Measurements from ENCODE around the gene PHYKPL.

PHYKPL gene

GRCh38 chr5:178248750-178249149, 16.1 kb upstream of the PHYKPL start:
- no peaks in the 10 kb centered on the region for H3K36me3 ChIP-seq (ENCODE audit: control insufficient read depth in 2 of 2, insufficient read depth in 2 of 2, low read length in 2 of 2)
- no peaks in the 10 kb centered on the region for H3K4me1 ChIP-seq (ENCODE audit: control insufficient read depth, insufficient read depth, low read length)
- peaks cover 0 to 2% of the 10 kb centered on the region in 2 donors for H3K27me3 ChIP-seq (ENCODE audit: control insufficient read depth in 1 of 2, insufficient read depth in 2 of 2, low read length in 2 of 2)
- no peak overlapping the region for H3K4me3 ChIP-seq (ENCODE audit: low read length in 2 of 2)
- H3K9me3 ChIP-seq (ENCODE audit: control insufficient read depth in 2 of 2, low read length in 2 of 2) = no peaks in the 10 kb centered on the region
- no peak overlapping the region for H3K9ac ChIP-seq (ENCODE audit: low read length in 2 of 2)
- no peak overlapping the region for H3K27ac ChIP-seq (ENCODE audit: low read length)

- Histone ChIP-seq H3K36me3 (ENCODE audit: control insufficient read depth in 2 of 2, insufficient read depth in 2 of 2, low read length in 2 of 2) (no peaks in the 10 kb centered on the region), H3K9ac (ENCODE audit: low read length in 2 of 2) (no peak overlapping the region)
Measured at GRCh38 chr5:178247481-178248456, 15.2 kb upstream of the PHYKPL start.

GRCh38 chr5:178246624-178247279, 14.2 kb upstream of the PHYKPL start:
- Histone ChIP-seq H3K9me3 (ENCODE audit: control insufficient read depth in 2 of 2, low read length in 2 of 2) (no peaks in the 10 kb centered on the region), H3K36me3 (ENCODE audit: control insufficient read depth in 2 of 2, insufficient read depth in 2 of 2, low read length in 2 of 2) (no peaks in the 10 kb centered on the region), H3K4me1 (ENCODE audit: control insufficient read depth, insufficient read depth, low read length) (no peaks in the 10 kb centered on the region), H3K9ac (ENCODE audit: low read length in 2 of 2) (no peak overlapping the region), H3K27ac (ENCODE audit: low read length) (no peak overlapping the region), H3K4me3 (ENCODE audit: low read length in 2 of 2) (no peak overlapping the region), H3K27me3 (ENCODE audit: control insufficient read depth in 1 of 2, insufficient read depth in 2 of 2, low read length in 2 of 2) (peaks cover 0 to 2% of the 10 kb centered on the region in 2 donors)

More at GRCh38 chr5:178247481-178248456, 15.2 kb upstream of the PHYKPL start:
- peaks cover 0 to 2% of the 10 kb centered on the region in 2 donors for H3K27me3 ChIP-seq (ENCODE audit: control insufficient read depth in 1 of 2, insufficient read depth in 2 of 2, low read length in 2 of 2)
- H3K9me3 ChIP-seq (ENCODE audit: control insufficient read depth in 2 of 2, low read length in 2 of 2) = no peaks in the 10 kb centered on the region
- no peak overlapping the region for H3K4me3 ChIP-seq (ENCODE audit: low read length in 2 of 2)
- no peak overlapping the region for H3K27ac ChIP-seq (ENCODE audit: low read length)
- H3K4me1 ChIP-seq (ENCODE audit: control insufficient read depth, insufficient read depth, low read length) = no peaks in the 10 kb centered on the region

GRCh38 chr5:178245389-178245788, 12.8 kb upstream of the PHYKPL start:
- no peak overlapping the region for H3K4me3 ChIP-seq (ENCODE audit: low read length in 2 of 2)
- H3K27ac ChIP-seq (ENCODE audit: low read length) = no peak overlapping the region
- no peaks in the 10 kb centered on the region for H3K36me3 ChIP-seq (ENCODE audit: control insufficient read depth in 2 of 2, insufficient read depth in 2 of 2, low read length in 2 of 2)
- H3K27me3 ChIP-seq (ENCODE audit: control insufficient read depth in 1 of 2, insufficient read depth in 2 of 2, low read length in 2 of 2) = peaks cover 0 to 2% of the 10 kb centered on the region in 2 donors
- H3K4me1 ChIP-seq (ENCODE audit: control insufficient read depth, insufficient read depth, low read length) = no peaks in the 10 kb centered on the region
- no peaks in the 10 kb centered on the region for H3K9me3 ChIP-seq (ENCODE audit: control insufficient read depth in 2 of 2, low read length in 2 of 2)
- no peak overlapping the region for H3K9ac ChIP-seq (ENCODE audit: low read length in 2 of 2)

- H3K27me3 ChIP-seq (ENCODE audit: control insufficient read depth in 1 of 2, insufficient read depth in 2 of 2, low read length in 2 of 2) = peaks cover 0 to 2% of the 10 kb centered on the region in 2 donors
- H3K27ac ChIP-seq (ENCODE audit: low read length) = no peak overlapping the region
- no peaks in the 10 kb centered on the region for H3K36me3 ChIP-seq (ENCODE audit: control insufficient read depth in 2 of 2, insufficient read depth in 2 of 2, low read length in 2 of 2)
- H3K9ac ChIP-seq (ENCODE audit: low read length in 2 of 2) = no peak overlapping the region
- no peak overlapping the region for H3K4me3 ChIP-seq (ENCODE audit: low read length in 2 of 2)
- no peaks in the 10 kb centered on the region for H3K4me1 ChIP-seq (ENCODE audit: control insufficient read depth, insufficient read depth, low read length)
- no peaks in the 10 kb centered on the region for H3K9me3 ChIP-seq (ENCODE audit: control insufficient read depth in 2 of 2, low read length in 2 of 2)
Measured at GRCh38 chr5:178244576-178244975, 12.0 kb upstream of the PHYKPL start.

GRCh38 chr5:178242416-178242815, 9.8 kb upstream of the PHYKPL start:
- Histone ChIP-seq H3K27me3 (ENCODE audit: control insufficient read depth in 1 of 2, insufficient read depth in 2 of 2, low read length in 2 of 2) (no peaks in the 10 kb centered on the region), H3K4me1 (ENCODE audit: control insufficient read depth, insufficient read depth, low read length) (peaks cover 7% of the 10 kb centered on the region), H3K36me3 (ENCODE audit: control insufficient read depth in 2 of 2, insufficient read depth in 2 of 2, low read length in 2 of 2) (no peaks in the 10 kb centered on the region), H3K9me3 (ENCODE audit: control insufficient read depth in 2 of 2, low read length in 2 of 2) (no peaks in the 10 kb centered on the region), H3K4me3 (ENCODE audit: low read length in 2 of 2) (no peak overlapping the region), H3K9ac (ENCODE audit: low read length in 2 of 2) (no peak overlapping the region), H3K27ac (ENCODE audit: low read length) (no peak overlapping the region)

GRCh38 chr5:178241688-178242231, 9.2 kb upstream of the PHYKPL start:
- H3K36me3 ChIP-seq (ENCODE audit: control insufficient read depth in 2 of 2, insufficient read depth in 2 of 2, low read length in 2 of 2) = no peaks in the 10 kb centered on the region
- H3K27me3 ChIP-seq (ENCODE audit: control insufficient read depth in 1 of 2, insufficient read depth in 2 of 2, low read length in 2 of 2) = no peaks in the 10 kb centered on the region
- H3K9me3 ChIP-seq (ENCODE audit: control insufficient read depth in 2 of 2, low read length in 2 of 2) = no peaks in the 10 kb centered on the region
- H3K27ac ChIP-seq (ENCODE audit: low read length) = no peak overlapping the region
- H3K4me1 ChIP-seq (ENCODE audit: control insufficient read depth, insufficient read depth, low read length) = peaks cover 9% of the 10 kb centered on the region
- H3K4me3 ChIP-seq (ENCODE audit: low read length in 2 of 2) = no peak overlapping the region
- H3K9ac ChIP-seq (ENCODE audit: low read length in 2 of 2) = no peak overlapping the region

- Histone ChIP-seq H3K27ac (ENCODE audit: low read length) (no peak overlapping the region), H3K27me3 (ENCODE audit: control insufficient read depth in 1 of 2, insufficient read depth in 2 of 2, low read length in 2 of 2) (no peaks in the 10 kb centered on the region), H3K36me3 (ENCODE audit: control insufficient read depth in 2 of 2, insufficient read depth in 2 of 2, low read length in 2 of 2) (no peaks in the 10 kb centered on the region), H3K9me3 (ENCODE audit: control insufficient read depth in 2 of 2, low read length in 2 of 2) (no peaks in the 10 kb centered on the region), H3K9ac (ENCODE audit: low read length in 2 of 2) (no peak overlapping the region), H3K4me1 (ENCODE audit: control insufficient read depth, insufficient read depth, low read length) (peaks cover 12% of the 10 kb centered on the region), H3K4me3 (ENCODE audit: low read length in 2 of 2) (no peak overlapping the region)
Measured at GRCh38 chr5:178241231-178241663, 8.6 kb upstream of the PHYKPL start.

- Histone ChIP-seq H3K9me3 (ENCODE audit: control insufficient read depth in 2 of 2, low read length in 2 of 2) (no peaks in the 10 kb centered on the region), H3K27ac (ENCODE audit: low read length) (no peak overlapping the region), H3K27me3 (ENCODE audit: control insufficient read depth in 1 of 2, insufficient read depth in 2 of 2, low read length in 2 of 2) (no peaks in the 10 kb centered on the region), H3K9ac (ENCODE audit: low read length in 2 of 2) (no peak overlapping the region), H3K36me3 (ENCODE audit: control insufficient read depth in 2 of 2, insufficient read depth in 2 of 2, low read length in 2 of 2) (no peaks in the 10 kb centered on the region), H3K4me3 (ENCODE audit: low read length in 2 of 2) (no peak overlapping the region), H3K4me1 (ENCODE audit: control insufficient read depth, insufficient read depth, low read length) (peaks cover 15% of the 10 kb centered on the region)
Measured at GRCh38 chr5:178240766-178241165, 8.2 kb upstream of the PHYKPL start.

GRCh38 chr5:178240341-178240741, 7.7 kb upstream of the PHYKPL start:
- H3K9me3 ChIP-seq (ENCODE audit: control insufficient read depth in 2 of 2, low read length in 2 of 2) = no peaks in the 10 kb centered on the region
- no peaks in the 10 kb centered on the region for H3K27me3 ChIP-seq (ENCODE audit: control insufficient read depth in 1 of 2, insufficient read depth in 2 of 2, low read length in 2 of 2)
- H3K36me3 ChIP-seq (ENCODE audit: control insufficient read depth in 2 of 2, insufficient read depth in 2 of 2, low read length in 2 of 2) = no peaks in the 10 kb centered on the region
- H3K4me3 ChIP-seq (ENCODE audit: low read length in 2 of 2) = no peak overlapping the region
- H3K4me1 ChIP-seq (ENCODE audit: control insufficient read depth, insufficient read depth, low read length) = peaks cover 15% of the 10 kb centered on the region
- no peak overlapping the region for H3K9ac ChIP-seq (ENCODE audit: low read length in 2 of 2)
- H3K27ac ChIP-seq (ENCODE audit: low read length) = no peak overlapping the region
